SK-N-SH treated with all-trans-retinoic acid at 6 μM for 48 hours (cell line): ENCODE data around the gene PLEKHN1.

Experiments used
- RARB ChIP-seq: fragments of 250-450 bp; sonication (Bioruptor Pico); IDR thresholded peaks from 2 replicates; pipeline ENCODE4 v1.8.0; 2021; ENCODE audit warnings: mild to moderate bottlenecking, moderate library complexity
- TOX ChIP-seq: fragments of 250-450 bp; sonication (Bioruptor Pico); IDR thresholded peaks from 2 replicates; pipeline ENCODE4 v1.8.0; 2021; ENCODE audit warnings: mild to moderate bottlenecking, moderate library complexity, borderline replicate concordance

- TF ChIP-seq RARB (CRISPR knock-in tag) (no peak), TOX (CRISPR knock-in tag) (no peak)
Observed at GRCh38 chr1:941015-941587, 25.2 kb upstream of the PLEKHN1 start.
